GM23338 (cell line): ENCODE data around the gene SUCLG1. TPM values are rescaled to one million over a fixed set of nuclear protein-coding genes. Genes with fewer than 3 reads are reported as not detected.

Experiments used
- ATAC-seq: fragments of 200-7000 bp; cut with Tn5 transposase; 3 replicates; pipeline ENCODE4 v1.9.1; 2020
- DNase-seq: peaks from one replicate; pipeline ENCODE4 v3.0.0-alpha.2; 2015; ENCODE audit warnings: low spot score
- H2AFZ ChIP-seq: fragments of 200-600 bp; sonication (generic); 2 replicates; pipeline ENCODE4 v1.8.0; 2016; ENCODE audit warnings: antibody characterized with exemption, mild to moderate bottlenecking, moderate library complexity
- H3F3A ChIP-seq: fragments of 200-600 bp; sonication (generic); replicated peaks from 2 replicates; pipeline ENCODE4 v1.8.0; 2017; ENCODE audit warnings: antibody characterized with exemption, mixed run types, low read depth
- H3K27ac ChIP-seq: fragments of 200-600 bp; sonication (generic); 2 replicates; pipeline ENCODE4 v1.6.1; 2016; ENCODE audit warnings: low read depth
- H3K27me3 ChIP-seq: fragments of 200-600 bp; sonication (generic); 2 replicates; pipeline ENCODE4 v1.8.0; 2016; ENCODE audit warnings: mild to moderate bottlenecking, mixed run types, moderate library complexity; ENCODE audit not compliant: insufficient read depth
- H3K36me3 ChIP-seq: fragments of 200-600 bp; sonication (generic); 2 replicates; pipeline ENCODE4 v1.8.0; 2016; ENCODE audit warnings: mild to moderate bottlenecking; ENCODE audit not compliant: insufficient read depth
- H3K4me1 ChIP-seq: fragments of 200-600 bp; sonication (generic); 2 replicates; pipeline ENCODE4 v1.8.0; 2016; ENCODE audit warnings: mild to moderate bottlenecking, moderate library complexity; ENCODE audit not compliant: insufficient read depth
- H3K4me2 ChIP-seq: fragments of 200-600 bp; sonication (generic); 2 replicates; pipeline ENCODE4 v1.7.1; 2017; ENCODE audit warnings: mixed run types
- H3K4me3 ChIP-seq: fragments of 200-600 bp; sonication (generic); 2 replicates; pipeline ENCODE4 v1.6.1; 2016; ENCODE audit warnings: mixed run types
- H3K79me2 ChIP-seq: fragments of 200-600 bp; sonication (generic); replicated peaks from 2 replicates; pipeline ENCODE4 v1.8.0; 2017; ENCODE audit warnings: mild to moderate bottlenecking; ENCODE audit not compliant: insufficient read depth
- H3K9me2 ChIP-seq: fragments of 200-600 bp; sonication (generic); 2 replicates; pipeline ENCODE4 v1.8.0; 2017; ENCODE audit not compliant: insufficient read depth
- H4K20me1 ChIP-seq: fragments of 200-600 bp; sonication (generic); replicated peaks from 2 replicates; pipeline ENCODE4 v1.8.0; 2017; ENCODE audit warnings: mild to moderate bottlenecking; ENCODE audit not compliant: insufficient read depth
- H3K27ac Mint-ChIP-seq: 2 replicates; pipeline ENCODE4 v1.8.0; 2020; ENCODE audit warnings: inconsistent platforms, mild to moderate bottlenecking, moderate library complexity, mixed read lengths
- H3K27me3 Mint-ChIP-seq: 3 replicates; pipeline ENCODE4 v1.8.0; 2022; ENCODE audit warnings: low read depth, mild to moderate bottlenecking, moderate library complexity, mixed read lengths, inconsistent platforms; ENCODE audit not compliant: insufficient read depth, poor library complexity
- H3K36me3 Mint-ChIP-seq: 3 replicates; pipeline ENCODE4 v1.8.0; 2021; ENCODE audit warnings: low read depth, mild to moderate bottlenecking, inconsistent platforms, moderate library complexity, mixed read lengths
- H3K4me1 Mint-ChIP-seq: 3 replicates; pipeline ENCODE4 v1.8.0; 2020; ENCODE audit warnings: mild to moderate bottlenecking, inconsistent platforms, mixed read lengths
- H3K4me3 Mint-ChIP-seq: 3 replicates; pipeline ENCODE4 v1.8.0; 2021; ENCODE audit warnings: moderate library complexity, mild to moderate bottlenecking, inconsistent platforms, mixed read lengths
- H3K9me3 Mint-ChIP-seq: 3 replicates; pipeline ENCODE4 v1.8.0; 2020; ENCODE audit warnings: moderate library complexity, mild to moderate bottlenecking, inconsistent platforms, mixed read lengths
- CREB1 ChIP-seq: fragments of 250-450 bp; sonication (Bioruptor Pico); IDR thresholded peaks from 2 replicates; pipeline ENCODE4 v1.5.0; 2020; ENCODE audit warnings: low read depth, mild to moderate bottlenecking, moderate library complexity
- CTCF ChIP-seq, 2 experiments: fragments of 200-600 bp in 1 of 2; sonication (generic) in 1 of 2; conservative IDR thresholded peaks; 2 replicates each; pipeline versions ENCODE4 v1.5.1 to v1.6.1; 2016 to 2017; ENCODE audit warnings: antibody characterized with exemption in 2 of 2, low read depth in 2 of 2, mild to moderate bottlenecking in 2 of 2, moderate library complexity in 1 of 2
- ETS1 ChIP-seq: IDR thresholded peaks from 2 replicates; pipeline ENCODE4 v1.6.1; 2016; ENCODE audit warnings: antibody characterized with exemption
- EZH2 ChIP-seq: fragments of 200-600 bp; sonication (generic); IDR thresholded peaks from one replicate; pipeline ENCODE4 v1.8.0; 2017; ENCODE audit warnings: antibody characterized with exemption, mild to moderate bottlenecking, low read depth; ENCODE audit not compliant: unreplicated experiment
- EZH2phosphoT487 ChIP-seq: fragments of 200-600 bp; sonication (generic); IDR thresholded peaks from one replicate; pipeline ENCODE4 v1.8.1; 2018; ENCODE audit warnings: antibody characterized with exemption; ENCODE audit not compliant: unreplicated experiment
- NANOG ChIP-seq: IDR thresholded peaks from 2 replicates; pipeline ENCODE4 v1.6.1; 2016; ENCODE audit warnings: antibody characterized with exemption, borderline replicate concordance
- POLR2AphosphoS5 ChIP-seq: IDR thresholded peaks from 2 replicates; pipeline ENCODE4 v1.6.1; 2016; ENCODE audit warnings: antibody characterized with exemption, low read depth
- REST ChIP-seq: IDR thresholded peaks from one replicate; pipeline ENCODE4 v1.6.1; 2018; ENCODE audit warnings: antibody characterized with exemption; ENCODE audit not compliant: unreplicated experiment
- STAT1 ChIP-seq: IDR thresholded peaks from one replicate; pipeline ENCODE4 v1.6.1; 2016; ENCODE audit warnings: antibody characterized with exemption; ENCODE audit not compliant: unreplicated experiment
- ZNF114 ChIP-seq: fragments of 250-450 bp; sonication (Bioruptor Pico); IDR thresholded peaks from 2 replicates; pipeline ENCODE4 v1.5.0; 2020; ENCODE audit warnings: mild to moderate bottlenecking, moderate library complexity
- ZNF331 ChIP-seq: fragments of 250-450 bp; sonication (Bioruptor Pico); IDR thresholded peaks from 2 replicates; pipeline ENCODE4 v1.5.0; 2020; ENCODE audit warnings: low read depth, mild to moderate bottlenecking, moderate library complexity
- ZNF462 ChIP-seq: fragments of 250-450 bp; sonication (Bioruptor Pico); IDR thresholded peaks from 2 replicates; pipeline ENCODE4 v1.5.0; 2020; ENCODE audit warnings: mild to moderate bottlenecking, moderate library complexity
- long read RNA-seq: library from polyadenylated mRNA; unstranded; transcript quantifications from one replicate; pipeline ENCODE4 v2.0.0, GENCODE V29; 2020; ENCODE audit not compliant: unreplicated experiment
- polyA plus RNA-seq: library from polyadenylated mRNA; unstranded; fragments of >200 nt; fragmentation: Nextera tagmentation; extraction: Ambion mirVana; gene quantifications from 2 replicates; pipeline ENCODE4 v1.2.1, GENCODE V29; 2016
- total RNA-seq: library from RNA; depleted of rRNA; stranded (reverse); fragments of >200 nt; shearing (Covaris generic); gene quantifications from 2 replicates; pipeline ENCODE4 v1.2.3, GENCODE V29; 2014; rRNA removed

SUCLG1 gene
- total RNA-seq (22.2 and 24.3 TPM in 2 replicates), polyA plus RNA-seq (33.2 and 36.0 TPM in 2 replicates)
- long read RNA-seq, transcript SUCLG1-201 (9 exons, 1,475 nt), result major isoform, 54 of 61 reads
- long read RNA-seq, partial matches to known transcripts, result 6 of 61 reads
- long read RNA-seq, other reads (novel, unspliced or antisense), result 1 of 61 reads

- Histone ChIP-seq H3K9me2 (no peaks in the 10 kb centered on the region), H3K27me3 (no peaks in the 10 kb centered on the region), H4K20me1 (0 out of 2 replicates have a peak, but pooled peaks cover 3% of the 10 kb centered on the region), H3K27ac (no peak within 1 kb of the TSS), H3K4me2 (peak within 1 kb of the TSS; percentile 91), H3F3A (no peaks in the 10 kb centered on the region), H3K4me3 (peak within 1 kb of the TSS; percentile 93), H3K36me3 (no peaks in the 10 kb centered on the region), H3K4me1 (peaks cover 19% of the 10 kb centered on the region; the same call in 1 of the 2 replicates), H3K79me2 (peaks cover 34% of the 10 kb centered on the region; the same call in 1 of the 2 replicates), H2AFZ (peak within 1 kb of the TSS; percentile 91)
- no peaks in the 10 kb centered on the region for H3K36me3 Mint-ChIP-seq
- H3K4me3 Mint-ChIP-seq, result peak within 1 kb of the TSS; percentile 88
- peaks cover 4% of the 10 kb centered on the region for H3K27me3 Mint-ChIP-seq
- H3K27ac Mint-ChIP-seq, result peak within 1 kb of the TSS; percentile 96
- DNase-seq (peak; percentile 88), ATAC-seq (peak; percentile 92)
- no peaks in the 10 kb centered on the region; the same call in 1 of the 3 replicates for H3K9me3 Mint-ChIP-seq
- H3K4me1 Mint-ChIP-seq, result peaks cover 15% of the 10 kb centered on the region; the same call in 2 of the 3 replicates
- TF ChIP-seq ZNF462, result no peak
- no peak for TF ChIP-seq ZNF331 (CRISPR knock-in tag)
- TF ChIP-seq EZH2, result no peak
- 0 out of 2 replicates have a peak, but pooled peaks have one; percentile 8 for TF ChIP-seq CREB1
- no peak for TF ChIP-seq REST
- no peak for TF ChIP-seq STAT1
- no peak for TF ChIP-seq CTCF (conservative IDR thresholded peaks at IDR 0.05; ENCODE audit: low read depth in 2 of 2)
- TF ChIP-seq ZNF114 (CRISPR knock-in tag), result no peak
- TF ChIP-seq POLR2AphosphoS5, result peak; percentile 70
- no peak for TF ChIP-seq NANOG
- peak; percentile 71 for TF ChIP-seq ETS1
- no peak for TF ChIP-seq EZH2phosphoT487
These were observed at the start of gene SUCLG1 for GRCh38 chr2:84459018-84459943. SUCLG1 (minus strand) TSS chr2:84459280; CDS start chr2:84459269, 11 bp downstream.
